Neural cell (in vitro differentiated cells): ENCODE measurements around the gene USP6NL.

Experiments used
- SMC3 ChIP-seq: fragments of 450-650 bp; conservative IDR thresholded peaks from 2 replicates; pipeline ENCODE4 v1.6.1; 2014; ENCODE audit warnings: antibody characterized with exemption, mild to moderate bottlenecking, moderate library complexity; ENCODE audit not compliant: poor library complexity
- TF ChIP-seq, protein P1 (sequence below): IDR thresholded peaks from 2 replicates; pipeline ENCODE4 v1.6.1; 2012; ENCODE audit warnings: borderline replicate concordance

DNA sequence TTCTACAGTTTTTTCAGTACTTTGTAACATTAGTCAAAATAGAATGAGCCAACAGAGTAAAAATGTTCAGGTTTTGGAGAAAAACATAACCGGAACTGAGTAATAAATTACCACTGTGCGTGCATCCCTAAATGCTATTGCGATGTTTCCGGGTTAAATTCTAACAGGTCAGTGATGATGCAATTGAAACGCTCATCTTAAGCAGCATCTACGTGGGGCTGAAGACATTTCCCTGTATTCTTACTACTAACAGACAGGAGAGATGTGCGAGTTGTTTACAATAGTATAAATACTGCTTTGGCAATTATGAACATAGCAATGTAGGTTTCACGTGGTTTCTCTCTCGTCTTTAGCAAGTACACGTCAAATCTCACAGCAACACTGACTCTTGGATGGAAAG lies 149.4 kb downstream of the USP6NL start:
- no peak for TF ChIP-seq SMC3
- TF ChIP-seq, protein P1, sequence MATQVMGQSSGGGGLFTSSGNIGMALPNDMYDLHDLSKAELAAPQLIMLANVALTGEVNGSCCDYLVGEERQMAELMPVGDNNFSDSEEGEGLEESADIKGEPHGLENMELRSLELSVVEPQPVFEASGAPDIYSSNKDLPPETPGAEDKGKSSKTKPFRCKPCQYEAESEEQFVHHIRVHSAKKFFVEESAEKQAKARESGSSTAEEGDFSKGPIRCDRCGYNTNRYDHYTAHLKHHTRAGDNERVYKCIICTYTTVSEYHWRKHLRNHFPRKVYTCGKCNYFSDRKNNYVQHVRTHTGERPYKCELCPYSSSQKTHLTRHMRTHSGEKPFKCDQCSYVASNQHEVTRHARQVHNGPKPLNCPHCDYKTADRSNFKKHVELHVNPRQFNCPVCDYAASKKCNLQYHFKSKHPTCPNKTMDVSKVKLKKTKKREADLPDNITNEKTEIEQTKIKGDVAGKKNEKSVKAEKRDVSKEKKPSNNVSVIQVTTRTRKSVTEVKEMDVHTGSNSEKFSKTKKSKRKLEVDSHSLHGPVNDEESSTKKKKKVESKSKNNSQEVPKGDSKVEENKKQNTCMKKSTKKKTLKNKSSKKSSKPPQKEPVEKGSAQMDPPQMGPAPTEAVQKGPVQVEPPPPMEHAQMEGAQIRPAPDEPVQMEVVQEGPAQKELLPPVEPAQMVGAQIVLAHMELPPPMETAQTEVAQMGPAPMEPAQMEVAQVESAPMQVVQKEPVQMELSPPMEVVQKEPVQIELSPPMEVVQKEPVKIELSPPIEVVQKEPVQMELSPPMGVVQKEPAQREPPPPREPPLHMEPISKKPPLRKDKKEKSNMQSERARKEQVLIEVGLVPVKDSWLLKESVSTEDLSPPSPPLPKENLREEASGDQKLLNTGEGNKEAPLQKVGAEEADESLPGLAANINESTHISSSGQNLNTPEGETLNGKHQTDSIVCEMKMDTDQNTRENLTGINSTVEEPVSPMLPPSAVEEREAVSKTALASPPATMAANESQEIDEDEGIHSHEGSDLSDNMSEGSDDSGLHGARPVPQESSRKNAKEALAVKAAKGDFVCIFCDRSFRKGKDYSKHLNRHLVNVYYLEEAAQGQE: no peak
